ENCODE measurements around the gene RALGPS1.

Gene RALGPS1

DNA sequence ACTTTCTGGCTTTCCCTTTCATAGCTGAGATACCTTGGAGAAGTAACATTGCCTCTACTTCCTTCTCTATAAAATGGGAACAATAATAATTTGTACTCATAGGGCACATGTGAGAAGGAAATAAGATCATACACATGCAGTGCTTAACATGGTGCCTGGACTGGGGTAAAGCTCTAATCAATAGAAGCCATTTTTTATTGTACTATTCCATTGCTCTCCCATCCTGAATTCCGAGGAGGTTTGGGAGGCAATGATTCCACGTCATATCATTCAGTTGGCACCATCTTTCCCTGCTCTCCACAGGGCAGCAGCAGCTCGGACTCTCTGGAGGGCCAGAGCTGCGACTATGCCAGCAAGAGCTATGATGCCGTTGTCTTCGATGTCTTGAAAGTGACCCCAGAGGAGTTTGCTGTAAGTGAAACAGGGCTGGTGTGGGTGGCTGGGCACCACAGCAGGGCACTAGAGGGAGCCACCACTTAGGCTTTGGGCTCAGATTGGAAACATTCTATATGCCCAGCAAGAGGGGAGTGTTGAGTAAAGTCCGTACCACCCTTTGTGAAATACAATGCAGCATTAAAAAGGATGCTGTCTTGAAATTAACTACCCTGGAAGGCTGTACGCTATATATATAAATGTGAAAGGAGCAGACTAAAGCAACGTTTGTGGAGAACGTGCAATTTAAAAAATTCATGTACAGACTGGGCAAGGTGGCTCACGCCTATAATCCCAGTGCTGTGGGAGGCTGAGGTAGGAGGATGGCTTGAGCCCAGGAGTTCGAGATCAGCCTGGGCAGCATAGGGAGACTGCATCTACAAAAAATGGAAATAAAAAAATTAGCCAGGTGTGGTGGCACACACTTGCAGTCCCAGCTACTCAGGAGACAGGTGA, 51.2 kb downstream of the RALGPS1 start:
- TF ChIP-seq, protein P1, sequence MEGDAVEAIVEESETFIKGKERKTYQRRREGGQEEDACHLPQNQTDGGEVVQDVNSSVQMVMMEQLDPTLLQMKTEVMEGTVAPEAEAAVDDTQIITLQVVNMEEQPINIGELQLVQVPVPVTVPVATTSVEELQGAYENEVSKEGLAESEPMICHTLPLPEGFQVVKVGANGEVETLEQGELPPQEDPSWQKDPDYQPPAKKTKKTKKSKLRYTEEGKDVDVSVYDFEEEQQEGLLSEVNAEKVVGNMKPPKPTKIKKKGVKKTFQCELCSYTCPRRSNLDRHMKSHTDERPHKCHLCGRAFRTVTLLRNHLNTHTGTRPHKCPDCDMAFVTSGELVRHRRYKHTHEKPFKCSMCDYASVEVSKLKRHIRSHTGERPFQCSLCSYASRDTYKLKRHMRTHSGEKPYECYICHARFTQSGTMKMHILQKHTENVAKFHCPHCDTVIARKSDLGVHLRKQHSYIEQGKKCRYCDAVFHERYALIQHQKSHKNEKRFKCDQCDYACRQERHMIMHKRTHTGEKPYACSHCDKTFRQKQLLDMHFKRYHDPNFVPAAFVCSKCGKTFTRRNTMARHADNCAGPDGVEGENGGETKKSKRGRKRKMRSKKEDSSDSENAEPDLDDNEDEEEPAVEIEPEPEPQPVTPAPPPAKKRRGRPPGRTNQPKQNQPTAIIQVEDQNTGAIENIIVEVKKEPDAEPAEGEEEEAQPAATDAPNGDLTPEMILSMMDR (conservative IDR thresholded peaks at IDR 0.05), result peak; percentile 95
- no peak overlapping the region; the same call in 1 of the 2 replicates for H3K27ac ChIP-seq

DNA sequence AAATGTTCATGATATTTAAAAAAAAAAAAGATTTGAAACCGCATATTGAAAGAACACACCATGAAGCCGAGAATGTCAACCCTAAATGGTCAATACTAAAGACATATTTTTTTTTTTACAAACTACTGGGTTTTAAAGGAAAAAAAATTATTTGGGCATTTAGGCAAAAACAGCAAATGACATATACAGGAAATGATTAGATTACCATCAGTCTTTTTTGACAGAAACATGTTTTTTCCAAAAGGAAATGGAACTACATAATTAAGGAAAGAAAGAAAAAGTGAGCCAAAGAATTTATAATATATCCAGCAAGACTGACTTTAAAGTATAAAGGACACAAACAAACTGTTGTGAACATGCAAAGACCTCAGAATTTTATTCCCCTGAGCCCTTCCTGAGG, 56.7 kb downstream of the RALGPS1 start:
- H3K27ac ChIP-seq, result no peak overlapping the region
- TF ChIP-seq, protein P1 (conservative IDR thresholded peaks at IDR 0.05), result no peak

DNA sequence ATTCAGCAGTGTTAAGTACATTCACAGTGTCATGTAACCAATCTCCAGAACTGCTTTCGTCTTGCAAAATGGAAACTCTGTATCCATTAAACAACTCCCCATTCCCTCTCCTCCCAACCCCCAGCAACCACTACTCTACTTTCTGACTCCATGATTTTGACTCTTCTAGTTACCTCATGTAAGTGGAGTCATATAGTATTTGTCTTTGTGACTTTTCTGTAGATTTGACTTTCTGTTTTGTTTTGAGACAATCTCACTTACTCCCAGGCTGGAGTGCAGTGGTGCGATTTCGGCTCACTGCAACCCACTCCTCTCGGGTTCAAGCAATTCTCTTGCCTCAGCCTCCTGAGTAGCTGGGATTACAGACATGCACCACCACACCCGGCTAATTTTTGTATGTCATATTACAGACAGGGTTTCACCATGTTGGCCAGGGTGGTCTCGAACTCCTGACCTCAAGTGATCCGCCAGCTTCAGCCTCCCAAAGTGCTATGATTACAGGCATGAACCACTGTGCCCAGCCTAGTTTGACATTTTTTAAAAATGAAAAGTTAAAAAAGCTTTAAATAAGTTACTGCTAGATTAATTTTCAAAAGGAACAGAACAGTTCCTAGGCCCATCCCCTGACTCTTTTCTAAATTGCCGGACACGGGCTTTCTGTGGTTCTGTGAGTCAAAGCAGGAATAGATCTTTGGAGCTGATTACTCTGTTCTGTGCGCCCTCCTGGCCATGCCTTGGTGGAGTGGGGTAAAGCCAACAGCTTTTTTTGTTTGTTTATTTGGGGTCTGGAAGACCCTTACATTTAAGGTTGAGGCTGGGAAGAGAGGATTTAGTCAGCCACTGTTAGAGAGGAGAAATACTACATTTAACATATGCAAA, 59.3 kb downstream of the RALGPS1 start:
- TF ChIP-seq, protein P1 (conservative IDR thresholded peaks at IDR 0.05), result no peak
- H3K27ac ChIP-seq, result no peak overlapping the region

DNA sequence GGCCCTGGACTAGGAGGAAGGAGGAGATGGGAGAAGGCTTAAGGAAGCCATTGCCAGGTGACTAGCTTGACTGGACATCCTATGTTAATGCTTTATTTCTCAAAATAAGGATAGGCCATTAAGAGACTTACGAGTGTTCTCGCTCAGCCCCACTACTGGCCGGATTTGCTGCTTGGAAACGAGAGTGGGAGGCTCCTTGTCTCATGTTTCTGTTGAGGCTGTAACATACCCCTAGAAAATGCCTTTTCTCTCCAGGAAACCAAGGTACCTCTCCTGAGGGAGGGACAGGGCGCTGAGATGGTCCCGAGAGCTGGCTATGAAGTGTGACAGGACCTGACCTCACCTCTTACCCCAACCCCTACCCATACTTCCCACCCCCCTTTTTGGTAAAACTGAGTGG, 60.0 kb downstream of the RALGPS1 start:
- TF ChIP-seq, protein P1 (conservative IDR thresholded peaks at IDR 0.05), result no peak
- H3K27ac ChIP-seq, result no peak overlapping the region

DNA sequence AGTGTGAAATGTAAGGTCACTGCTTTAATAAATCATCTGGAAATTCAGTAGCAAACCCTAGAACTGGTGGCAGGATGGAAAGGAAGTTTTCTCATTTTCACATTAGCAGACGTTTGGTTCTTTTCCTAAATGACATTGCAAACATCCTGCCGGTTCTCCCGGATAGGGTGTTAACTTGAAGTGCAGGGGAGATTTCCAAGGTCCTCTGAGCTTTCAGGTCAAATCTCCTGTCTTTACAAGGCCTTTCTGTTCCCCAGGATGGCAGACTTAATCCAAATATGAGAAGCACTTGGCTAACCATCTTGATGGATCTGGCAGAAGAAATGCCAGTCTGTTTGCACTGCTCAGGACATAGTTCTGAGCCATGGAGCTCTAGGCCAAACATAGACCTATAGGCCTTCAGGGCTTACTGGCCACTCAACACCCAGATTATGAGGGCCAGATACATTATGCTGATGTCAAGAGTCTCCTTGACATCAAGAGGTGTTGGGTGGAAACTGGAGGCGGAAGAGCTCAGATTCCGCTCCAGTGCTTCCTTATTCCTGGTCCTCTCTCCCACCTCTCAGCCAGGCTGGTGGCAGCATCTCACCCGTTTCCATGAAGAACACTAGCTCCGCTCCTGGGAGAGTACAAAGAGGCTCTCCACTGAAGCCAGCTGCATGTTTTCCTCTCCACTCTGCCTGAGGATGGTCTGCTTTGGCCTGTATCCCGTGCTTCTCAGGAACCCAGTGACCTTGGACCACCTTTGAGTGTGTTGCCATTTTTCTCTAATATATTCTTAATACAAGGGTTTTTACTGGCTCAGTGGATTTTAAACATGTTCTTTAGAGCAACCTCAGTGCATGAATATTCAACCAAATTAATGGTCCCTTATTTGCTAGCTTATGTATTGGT, 61.0 kb downstream of the RALGPS1 start:
- H3K27ac ChIP-seq, result no peak overlapping the region
- TF ChIP-seq, protein P1 (conservative IDR thresholded peaks at IDR 0.05), result no peak

DNA sequence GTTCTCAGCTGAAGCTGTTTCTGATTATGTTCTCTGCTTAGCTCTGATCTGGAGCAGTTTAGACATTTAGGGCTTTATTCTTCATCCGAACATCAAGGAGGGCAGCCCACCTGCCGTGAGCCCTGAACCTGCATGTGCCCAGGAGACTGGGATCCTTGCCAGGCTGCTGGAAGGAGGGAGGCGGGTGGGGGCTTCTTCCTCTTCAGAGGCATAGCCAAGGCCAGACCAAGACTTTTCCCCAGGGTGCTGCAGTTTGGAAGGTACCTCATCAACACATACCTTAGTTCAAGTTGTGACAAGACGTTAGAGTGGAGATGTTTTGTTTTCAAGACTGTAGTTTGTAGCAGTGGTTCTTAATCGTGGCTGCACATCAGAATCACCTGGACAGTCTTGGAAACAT, 64.9 kb downstream of the RALGPS1 start:
- no peak overlapping the region for H3K27ac ChIP-seq
- TF ChIP-seq, protein P1 (conservative IDR thresholded peaks at IDR 0.05), result no peak

All from VCaP (cell line).